ENCODE measurements around the gene MEGF8. TPM values are rescaled to one million over a fixed set of nuclear protein-coding genes. Genes with fewer than 3 reads are reported as not detected.

The MEGF8 gene
- total RNA-seq, 1 donor from 2014 or later, result 49.5 TPM

DNA sequence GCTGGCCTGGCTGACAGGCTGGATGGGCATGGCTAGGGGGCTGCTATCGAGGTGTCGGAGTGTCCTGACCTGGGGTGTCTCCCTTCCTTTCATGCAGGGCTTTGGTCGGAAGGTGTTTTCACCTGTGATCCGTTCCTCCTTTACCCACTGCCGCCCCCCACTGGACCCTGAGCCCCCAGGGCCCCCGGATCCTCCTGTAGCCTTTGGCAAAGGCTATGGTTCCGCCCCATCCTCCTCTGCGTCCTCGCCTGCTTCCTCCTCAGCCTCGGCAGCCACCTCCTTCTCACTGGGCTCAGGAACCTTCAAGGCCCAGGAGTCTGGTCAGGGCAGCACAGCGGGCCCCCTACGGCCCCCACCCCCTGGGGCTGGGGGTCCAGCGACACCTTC, 35.3 kb upstream of the MEGF8 start:
- Mint-ChIP-seq H3K27ac (ENCODE audit: unreplicated experiment) (no peak overlapping the region), H3K36me3 (ENCODE audit: low read depth) (peaks cover 17% of the 10 kb centered on the region), H3K9me3 (ENCODE audit: low read depth) (no peaks in the 10 kb centered on the region)

DNA sequence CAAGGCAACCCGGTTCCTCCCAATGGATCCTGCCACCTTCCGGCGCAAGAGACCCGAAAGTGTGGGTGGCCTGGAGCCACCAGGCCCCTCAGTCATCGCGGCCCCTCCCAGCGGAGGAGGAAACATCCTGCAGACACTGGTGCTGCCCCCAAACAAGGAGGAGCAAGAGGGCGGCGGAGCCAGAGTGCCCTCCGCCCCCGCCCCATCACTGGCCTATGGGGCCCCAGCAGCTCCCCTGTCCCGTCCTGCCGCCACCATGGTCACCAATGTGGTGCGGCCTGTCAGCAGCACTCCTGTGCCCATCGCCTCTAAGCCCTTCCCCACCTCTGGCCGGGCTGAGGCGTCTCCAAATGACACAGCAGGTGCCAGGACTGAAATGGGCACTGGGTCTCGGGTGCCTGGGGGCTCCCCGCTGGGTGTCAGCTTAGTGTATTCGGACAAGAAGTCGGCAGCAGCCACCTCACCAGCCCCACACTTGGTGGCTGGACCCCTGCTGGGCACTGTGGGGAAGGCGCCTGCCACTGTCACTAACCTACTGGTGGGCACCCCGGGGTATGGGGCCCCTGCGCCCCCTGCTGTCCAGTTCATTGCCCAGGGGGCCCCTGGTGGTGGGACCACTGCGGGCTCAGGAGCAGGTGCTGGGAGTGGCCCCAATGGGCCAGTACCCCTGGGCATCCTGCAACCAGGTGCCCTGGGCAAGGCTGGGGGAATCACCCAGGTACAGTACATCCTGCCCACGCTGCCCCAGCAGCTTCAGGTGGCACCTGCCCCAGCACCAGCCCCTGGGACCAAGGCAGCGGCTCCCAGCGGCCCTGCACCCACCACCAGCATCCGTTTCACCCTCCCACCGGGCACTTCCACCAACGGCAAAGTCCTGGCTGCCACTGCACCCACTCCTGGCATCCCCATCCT, 34.7 kb upstream of the MEGF8 start:
- H3K27ac Mint-ChIP-seq (ENCODE audit: unreplicated experiment), result no peak overlapping the region
- no peaks in the 10 kb centered on the region for H3K9me3 Mint-ChIP-seq (ENCODE audit: low read depth)
- DNase-seq (ENCODE audit: low spot score), result peak; percentile 88
- H3K27me3 Mint-ChIP-seq (ENCODE audit: low read depth), result no peaks in the 10 kb centered on the region
- H3K36me3 Mint-ChIP-seq (ENCODE audit: low read depth), result peaks cover 17% of the 10 kb centered on the region
- peaks cover 7% of the 10 kb centered on the region for H3K4me1 Mint-ChIP-seq (ENCODE audit: low read depth)
- no peak overlapping the region for H3K4me3 Mint-ChIP-seq (ENCODE audit: unreplicated experiment)
- TF ChIP-seq, protein P1, sequence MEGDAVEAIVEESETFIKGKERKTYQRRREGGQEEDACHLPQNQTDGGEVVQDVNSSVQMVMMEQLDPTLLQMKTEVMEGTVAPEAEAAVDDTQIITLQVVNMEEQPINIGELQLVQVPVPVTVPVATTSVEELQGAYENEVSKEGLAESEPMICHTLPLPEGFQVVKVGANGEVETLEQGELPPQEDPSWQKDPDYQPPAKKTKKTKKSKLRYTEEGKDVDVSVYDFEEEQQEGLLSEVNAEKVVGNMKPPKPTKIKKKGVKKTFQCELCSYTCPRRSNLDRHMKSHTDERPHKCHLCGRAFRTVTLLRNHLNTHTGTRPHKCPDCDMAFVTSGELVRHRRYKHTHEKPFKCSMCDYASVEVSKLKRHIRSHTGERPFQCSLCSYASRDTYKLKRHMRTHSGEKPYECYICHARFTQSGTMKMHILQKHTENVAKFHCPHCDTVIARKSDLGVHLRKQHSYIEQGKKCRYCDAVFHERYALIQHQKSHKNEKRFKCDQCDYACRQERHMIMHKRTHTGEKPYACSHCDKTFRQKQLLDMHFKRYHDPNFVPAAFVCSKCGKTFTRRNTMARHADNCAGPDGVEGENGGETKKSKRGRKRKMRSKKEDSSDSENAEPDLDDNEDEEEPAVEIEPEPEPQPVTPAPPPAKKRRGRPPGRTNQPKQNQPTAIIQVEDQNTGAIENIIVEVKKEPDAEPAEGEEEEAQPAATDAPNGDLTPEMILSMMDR (IDR thresholded peaks at IDR 0.05), result peak; percentile 68

More for the DNA sequence above, 35.3 kb upstream of the MEGF8 start:
- Mint-ChIP-seq H3K27me3 (ENCODE audit: low read depth) (no peaks in the 10 kb centered on the region), H3K4me1 (ENCODE audit: low read depth) (peaks cover 14% of the 10 kb centered on the region), H3K4me3 (ENCODE audit: unreplicated experiment) (no peak overlapping the region)
- TF ChIP-seq, protein P1 (IDR thresholded peaks at IDR 0.05), result no peak
- DNase-seq (ENCODE audit: low spot score), result no peak

DNA sequence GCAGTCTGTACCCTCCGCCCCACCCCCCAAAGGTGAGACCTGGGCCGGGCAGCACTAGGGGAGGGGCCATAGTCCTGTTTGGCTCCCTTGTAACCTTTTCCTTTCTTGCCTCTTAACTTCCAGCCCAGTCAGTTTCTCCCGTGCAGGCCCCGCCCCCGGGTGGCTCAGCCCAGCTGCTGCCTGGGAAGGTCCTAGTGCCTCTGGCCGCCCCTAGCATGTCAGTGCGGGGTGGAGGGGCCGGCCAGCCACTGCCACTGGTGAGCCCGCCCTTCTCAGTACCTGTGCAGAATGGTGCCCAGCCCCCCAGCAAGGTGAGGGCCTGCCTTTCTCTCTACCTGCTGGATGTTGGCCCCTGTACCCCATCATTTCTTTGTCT, 34.0 kb upstream of the MEGF8 start:
- Mint-ChIP-seq H3K36me3 (ENCODE audit: low read depth) (peaks cover 14% of the 10 kb centered on the region), H3K4me1 (ENCODE audit: low read depth) (peaks cover under 1% of the 10 kb centered on the region), H3K27ac (ENCODE audit: unreplicated experiment) (no peak overlapping the region), H3K9me3 (ENCODE audit: low read depth) (no peaks in the 10 kb centered on the region), H3K4me3 (ENCODE audit: unreplicated experiment) (no peak overlapping the region), H3K27me3 (ENCODE audit: low read depth) (no peaks in the 10 kb centered on the region)
- DNase-seq (ENCODE audit: low spot score), result no peak
- TF ChIP-seq, protein P1 (IDR thresholded peaks at IDR 0.05), result no peak

DNA sequence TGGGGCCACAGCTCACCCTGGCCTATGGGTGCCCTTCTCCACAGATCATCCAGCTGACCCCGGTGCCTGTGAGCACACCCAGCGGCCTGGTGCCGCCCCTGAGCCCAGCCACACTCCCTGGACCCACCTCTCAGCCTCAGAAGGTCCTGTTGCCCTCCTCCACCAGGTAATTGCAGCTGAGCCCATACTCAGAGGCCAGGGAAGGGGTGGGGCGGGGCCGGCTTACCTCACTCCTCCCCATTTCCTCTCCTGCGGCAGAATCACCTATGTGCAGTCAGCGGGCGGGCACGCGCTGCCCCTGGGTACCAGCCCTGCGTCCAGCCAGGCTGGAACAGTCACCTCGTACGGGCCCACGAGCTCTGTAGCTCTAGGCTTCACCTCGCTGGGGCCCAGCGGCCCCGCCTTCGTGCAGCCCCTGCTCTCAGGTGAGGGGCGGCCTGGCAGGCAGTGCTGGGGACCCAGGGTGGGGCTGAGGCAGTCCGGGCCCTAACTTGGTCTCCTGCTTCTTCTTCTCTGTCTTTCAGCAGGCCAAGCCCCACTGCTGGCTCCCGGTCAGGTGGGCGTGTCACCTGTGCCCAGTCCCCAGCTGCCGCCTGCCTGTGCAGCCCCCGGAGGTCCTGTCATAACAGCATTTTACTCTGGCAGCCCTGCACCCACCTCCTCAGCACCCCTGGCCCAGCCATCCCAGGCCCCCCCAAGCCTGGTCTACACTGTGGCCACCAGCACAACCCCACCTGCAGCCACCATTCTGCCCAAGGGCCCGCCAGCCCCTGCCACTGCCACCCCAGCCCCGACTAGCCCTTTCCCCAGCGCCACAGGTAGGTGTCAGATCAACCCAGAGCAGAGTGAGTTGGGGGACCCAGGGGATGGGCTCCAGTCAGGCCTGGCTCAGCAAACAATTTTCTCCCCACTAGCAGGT, 33.1 kb upstream of the MEGF8 start:
- H3K36me3 Mint-ChIP-seq (ENCODE audit: low read depth), result peaks cover 15% of the 10 kb centered on the region
- DNase-seq (ENCODE audit: low spot score), result no peak
- TF ChIP-seq, protein P1 (IDR thresholded peaks at IDR 0.05), result no peak
- H3K4me3 Mint-ChIP-seq (ENCODE audit: unreplicated experiment), result no peak overlapping the region
- no peaks in the 10 kb centered on the region for H3K27me3 Mint-ChIP-seq (ENCODE audit: low read depth)
- no peak overlapping the region for H3K27ac Mint-ChIP-seq (ENCODE audit: unreplicated experiment)
- H3K9me3 Mint-ChIP-seq (ENCODE audit: low read depth), result no peaks in the 10 kb centered on the region
- H3K4me1 Mint-ChIP-seq (ENCODE audit: low read depth), result no peaks in the 10 kb centered on the region

DNA sequence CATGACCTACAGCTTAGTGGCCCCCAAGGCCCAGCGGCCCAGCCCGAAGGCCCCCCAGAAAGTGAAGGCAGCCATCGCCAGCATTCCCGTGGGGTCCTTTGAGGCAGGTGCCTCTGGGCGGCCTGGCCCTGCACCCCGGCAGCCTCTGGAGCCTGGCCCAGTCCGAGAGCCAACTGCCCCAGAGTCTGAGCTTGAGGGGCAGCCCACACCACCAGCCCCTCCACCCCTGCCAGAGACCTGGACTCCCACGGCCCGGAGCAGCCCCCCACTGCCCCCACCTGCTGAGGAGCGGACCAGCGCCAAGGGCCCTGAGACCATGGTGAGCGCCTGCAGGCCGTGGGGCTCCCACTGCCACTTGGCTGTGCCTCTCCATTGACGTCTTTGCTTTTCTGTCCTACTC, 32.5 kb upstream of the MEGF8 start:
- H3K36me3 Mint-ChIP-seq (ENCODE audit: low read depth), result peaks cover 15% of the 10 kb centered on the region
- no peak overlapping the region for H3K4me3 Mint-ChIP-seq (ENCODE audit: unreplicated experiment)
- peak; percentile 91 for DNase-seq (ENCODE audit: low spot score)
- TF ChIP-seq, protein P1 (IDR thresholded peaks at IDR 0.05), result no peak
- no peaks in the 10 kb centered on the region for H3K9me3 Mint-ChIP-seq (ENCODE audit: low read depth)
- no peaks in the 10 kb centered on the region for H3K4me1 Mint-ChIP-seq (ENCODE audit: low read depth)
- no peak overlapping the region for H3K27ac Mint-ChIP-seq (ENCODE audit: unreplicated experiment)
- no peaks in the 10 kb centered on the region for H3K27me3 Mint-ChIP-seq (ENCODE audit: low read depth)

Measured in chondrocyte (in vitro differentiated cells).